RWPE2 (cell line): ENCODE measurements around the gene GRAMD2B.

Experiments used
- ATAC-seq: fragments of 200-7000 bp; cut with Tn5 transposase; 3 replicates; pipeline ENCODE4 v1.9.1; 2021; ENCODE audit warnings: low read depth
- DNase-seq: peaks from one replicate; pipeline ENCODE4 v3.0.0-alpha.2; 2020; ENCODE audit warnings: low spot score
- H3K27ac ChIP-seq: fragments of 450-650 bp; 2 replicates; pipeline ENCODE4 v1.5.1; 2017; ENCODE audit warnings: mild to moderate bottlenecking; ENCODE audit not compliant: poor library complexity, severe bottlenecking
- H3K27me3 ChIP-seq: fragments of 250-450 bp; sonication (Bioruptor Pico); 2 replicates; pipeline ENCODE4 v1.5.1; 2021; ENCODE audit warnings: mild to moderate bottlenecking, moderate library complexity; ENCODE audit not compliant: insufficient read depth, poor library complexity, severe bottlenecking
- H3K36me3 ChIP-seq: fragments of 250-450 bp; sonication (Bioruptor Pico); 2 replicates; pipeline ENCODE4 v1.5.1; 2020; ENCODE audit warnings: low read depth, mild to moderate bottlenecking, moderate library complexity
- H3K4me1 ChIP-seq: fragments of 250-450 bp; sonication (Bioruptor Pico); 2 replicates; pipeline ENCODE4 v1.5.1; 2021; ENCODE audit warnings: mild to moderate bottlenecking, moderate library complexity; ENCODE audit not compliant: insufficient read depth, poor library complexity, severe bottlenecking
- H3K4me3 ChIP-seq: fragments of 250-450 bp; sonication (Bioruptor Pico); 2 replicates; pipeline ENCODE4 v1.5.1; 2021; ENCODE audit warnings: mild to moderate bottlenecking, moderate library complexity; ENCODE audit not compliant: severe bottlenecking
- H3K9me3 ChIP-seq: fragments of 250-450 bp; sonication (Bioruptor Pico); 2 replicates; pipeline ENCODE4 v1.5.1; 2021; ENCODE audit warnings: mild to moderate bottlenecking, moderate library complexity; ENCODE audit not compliant: severe bottlenecking
- TF ChIP-seq, protein P1 (sequence below): fragments of 450-650 bp; IDR thresholded peaks from one replicate; pipeline ENCODE4 v1.5.1; 2017; ENCODE audit warnings: mild to moderate bottlenecking, moderate library complexity; ENCODE audit not compliant: poor library complexity, severe bottlenecking

The GRAMD2B gene

DNA sequence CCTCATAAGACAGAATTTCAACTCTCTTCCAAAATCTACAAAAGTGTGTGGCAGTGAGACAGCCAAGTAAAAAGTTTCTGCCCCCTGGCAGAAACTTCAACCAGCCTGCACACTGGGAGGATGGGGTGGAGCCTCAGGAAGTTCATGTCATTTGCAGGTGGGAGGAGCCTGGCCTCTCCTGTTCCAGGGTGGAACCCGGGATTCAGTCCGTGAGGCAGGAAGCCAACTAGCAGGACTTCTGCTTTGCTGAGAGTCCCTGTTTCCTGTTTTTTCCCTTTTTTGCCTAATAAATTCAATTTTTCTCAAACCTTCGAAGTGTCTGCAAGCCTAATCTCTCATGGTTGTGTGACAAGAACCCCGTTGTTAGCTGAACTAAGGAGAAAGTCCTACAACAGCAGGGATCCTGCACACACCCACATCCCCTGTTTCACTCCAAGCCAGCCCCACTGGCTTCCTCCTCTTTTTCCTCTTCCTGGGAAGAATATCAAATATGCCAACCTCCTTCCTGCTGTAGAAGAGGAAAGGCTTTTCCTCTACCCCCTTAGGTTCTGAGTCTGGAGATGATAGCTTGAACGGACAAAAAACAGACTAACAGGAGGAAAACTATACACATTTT lies 102.5 kb downstream of the GRAMD2B start:
- DNase-seq (no peak), ATAC-seq (no peak)
- Histone ChIP-seq H3K9me3 (peaks cover 2% of the 10 kb centered on the region), H3K4me3 (no peak overlapping the region), H3K27ac (no peak overlapping the region), H3K36me3 (no peaks in the 10 kb centered on the region), H3K4me1 (peaks cover 5% of the 10 kb centered on the region), H3K27me3 (no peaks in the 10 kb centered on the region)
- TF ChIP-seq, protein P1, sequence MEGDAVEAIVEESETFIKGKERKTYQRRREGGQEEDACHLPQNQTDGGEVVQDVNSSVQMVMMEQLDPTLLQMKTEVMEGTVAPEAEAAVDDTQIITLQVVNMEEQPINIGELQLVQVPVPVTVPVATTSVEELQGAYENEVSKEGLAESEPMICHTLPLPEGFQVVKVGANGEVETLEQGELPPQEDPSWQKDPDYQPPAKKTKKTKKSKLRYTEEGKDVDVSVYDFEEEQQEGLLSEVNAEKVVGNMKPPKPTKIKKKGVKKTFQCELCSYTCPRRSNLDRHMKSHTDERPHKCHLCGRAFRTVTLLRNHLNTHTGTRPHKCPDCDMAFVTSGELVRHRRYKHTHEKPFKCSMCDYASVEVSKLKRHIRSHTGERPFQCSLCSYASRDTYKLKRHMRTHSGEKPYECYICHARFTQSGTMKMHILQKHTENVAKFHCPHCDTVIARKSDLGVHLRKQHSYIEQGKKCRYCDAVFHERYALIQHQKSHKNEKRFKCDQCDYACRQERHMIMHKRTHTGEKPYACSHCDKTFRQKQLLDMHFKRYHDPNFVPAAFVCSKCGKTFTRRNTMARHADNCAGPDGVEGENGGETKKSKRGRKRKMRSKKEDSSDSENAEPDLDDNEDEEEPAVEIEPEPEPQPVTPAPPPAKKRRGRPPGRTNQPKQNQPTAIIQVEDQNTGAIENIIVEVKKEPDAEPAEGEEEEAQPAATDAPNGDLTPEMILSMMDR = no peak

DNA sequence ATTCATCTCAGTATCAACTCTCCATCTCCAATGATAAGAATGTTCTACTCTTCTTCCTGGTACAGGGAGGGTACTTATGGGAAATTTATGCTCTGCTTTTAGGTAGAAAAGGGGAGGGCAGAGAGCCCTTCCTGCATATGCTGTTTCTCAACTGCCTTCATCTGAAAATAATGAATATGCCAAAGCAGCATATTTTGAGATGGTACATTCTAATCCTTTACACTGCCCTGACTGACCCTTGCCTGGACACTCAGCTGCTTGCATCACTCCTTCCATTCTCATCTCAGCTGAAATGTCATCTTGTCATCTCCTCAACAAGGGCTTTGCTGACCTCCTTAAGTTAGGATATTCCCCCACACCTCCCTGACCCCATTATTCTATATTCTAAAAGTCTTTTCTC lies 103.3 kb downstream of the GRAMD2B start:
- no peak overlapping the region for H3K27ac ChIP-seq
- TF ChIP-seq, protein P1 = no peak
- H3K4me1 ChIP-seq = peaks cover 5% of the 10 kb centered on the region
- H3K36me3 ChIP-seq = no peaks in the 10 kb centered on the region
- no peak overlapping the region for H3K4me3 ChIP-seq
- no peak for ATAC-seq
- DNase-seq = no peak
- peaks cover 2% of the 10 kb centered on the region for H3K9me3 ChIP-seq
- no peaks in the 10 kb centered on the region for H3K27me3 ChIP-seq

- Histone ChIP-seq H3K36me3 (no peaks in the 10 kb centered on the region), H3K27me3 (no peaks in the 10 kb centered on the region), H3K27ac (no peak overlapping the region), H3K4me1 (peaks cover 5% of the 10 kb centered on the region), H3K4me3 (no peak overlapping the region), H3K9me3 (peaks cover 2% of the 10 kb centered on the region)
- ATAC-seq (no peak), DNase-seq (no peak)
- TF ChIP-seq, protein P1 = no peak
These were observed 103.9 kb downstream of the GRAMD2B start for GRCh38 chr5:126527158-126527557.

DNA sequence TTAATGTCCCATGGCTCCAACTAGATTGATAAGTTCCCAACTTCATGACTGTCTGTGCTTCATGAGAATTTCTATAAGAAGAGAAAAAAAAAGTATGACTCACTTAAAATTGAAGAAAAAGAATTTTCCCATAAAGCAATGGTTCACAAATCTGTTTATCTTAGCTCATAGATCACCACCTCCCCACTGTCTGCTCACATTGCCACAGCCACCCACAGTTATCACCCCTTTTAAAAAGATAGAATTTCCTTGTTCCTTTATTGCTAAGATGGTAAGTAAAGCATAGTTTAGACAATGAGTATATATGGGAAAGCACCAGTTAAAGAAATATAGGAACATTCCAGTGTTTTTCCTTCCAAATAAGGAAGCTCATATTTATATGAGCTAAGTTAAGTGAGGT lies 104.7 kb downstream of the GRAMD2B start:
- peaks cover 2% of the 10 kb centered on the region for H3K9me3 ChIP-seq
- H3K27ac ChIP-seq = no peak overlapping the region
- DNase-seq (no peak), ATAC-seq (peak; percentile 65)
- H3K4me3 ChIP-seq = no peak overlapping the region
- no peaks in the 10 kb centered on the region for H3K27me3 ChIP-seq
- peaks cover 5% of the 10 kb centered on the region for H3K4me1 ChIP-seq
- TF ChIP-seq, protein P1 = no peak
- no peaks in the 10 kb centered on the region for H3K36me3 ChIP-seq

DNA sequence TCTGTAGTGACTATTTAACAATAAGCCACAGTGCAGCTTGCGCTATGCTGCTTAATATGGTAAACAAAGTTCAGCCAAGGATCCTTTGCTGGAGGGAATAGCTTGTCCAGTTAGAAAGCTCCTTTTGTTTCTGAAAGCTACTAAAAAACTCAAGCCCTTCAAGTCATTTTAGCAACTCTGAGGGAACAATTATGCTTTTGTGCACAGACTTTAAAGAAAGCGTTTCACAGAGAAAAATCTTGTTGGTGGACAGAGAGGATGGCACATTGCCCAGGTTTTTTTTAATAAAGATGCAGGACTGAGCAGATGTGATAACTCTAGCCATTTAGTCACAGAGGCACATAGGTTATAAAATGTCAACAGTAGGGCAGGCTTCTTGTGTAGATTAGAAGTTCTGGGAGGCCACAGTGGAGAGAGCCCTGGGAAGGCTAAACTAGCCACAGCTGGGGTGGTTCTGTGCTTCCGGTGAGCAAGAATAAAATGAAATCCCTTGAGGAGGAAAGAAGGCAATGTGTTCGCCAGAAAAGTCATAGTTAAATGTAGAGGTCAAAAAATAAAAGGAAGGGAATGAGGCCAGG lies 108.4 kb downstream of the GRAMD2B start:
- ATAC-seq = no peak; the same call in 2 of the 3 replicates
- no peaks in the 10 kb centered on the region for H3K9me3 ChIP-seq
- H3K27me3 ChIP-seq = no peaks in the 10 kb centered on the region
- no peaks in the 10 kb centered on the region for H3K36me3 ChIP-seq
- H3K4me1 ChIP-seq = peaks cover 5% of the 10 kb centered on the region
- H3K27ac ChIP-seq = no peak overlapping the region
- DNase-seq = no peak
- H3K4me3 ChIP-seq = no peak overlapping the region
- TF ChIP-seq, protein P1 = no peak
